CD4-positive, alpha-beta memory T cell (primary cell): Measurements from ENCODE around the gene SLC7A6. TPM values are rescaled to one million over a fixed set of nuclear protein-coding genes. Genes with fewer than 3 reads are reported as not detected.

Source experiments
- CTCF ChIA-PET: fragments of 350-600 bp; sonication (Branson Sonifier 250); formaldehyde crosslinking; loops from one replicate; lab custom pipeline; 2021; ENCODE audit warnings: inconsistent platforms; ENCODE audit not compliant: partially characterized antibody; lab: Charles Lee
- POLR2A ChIA-PET: fragments of 350-600 bp; sonication (Branson Sonifier 250); formaldehyde crosslinking; loops from one replicate; lab custom pipeline; 2021; ENCODE audit not compliant: partially characterized antibody; lab: Charles Lee
- DNase-seq, 5 donors: peaks; one replicate each; pipeline versions ENCODE4 v3.0.0 to v3.0.0-alpha.2; 2020 to 2022; ENCODE audit warnings: mixed read lengths in 1 of 5
- H3K27ac ChIP-seq: one replicate; pipeline ENCODE4 v1.7.0; 2013; ENCODE audit warnings: low read depth, low read length
- H3K27me3 ChIP-seq: 2 replicates; pipeline ENCODE4 v1.7.0; 2013; ENCODE audit warnings: mild to moderate bottlenecking, low read length, moderate library complexity; ENCODE audit not compliant: insufficient read depth
- H3K36me3 ChIP-seq: 2 replicates; pipeline ENCODE4 v1.7.0; 2013; ENCODE audit warnings: mild to moderate bottlenecking, low read length, moderate library complexity; ENCODE audit not compliant: insufficient read depth
- H3K4me1 ChIP-seq: 2 replicates; pipeline ENCODE4 v1.7.0; 2013; ENCODE audit warnings: mild to moderate bottlenecking, low read length, moderate library complexity; ENCODE audit not compliant: insufficient read depth
- H3K4me3 ChIP-seq, 2 donors: one replicate each; pipeline ENCODE4 v1.7.0; 2013; ENCODE audit warnings: low read length in 2 of 2, mild to moderate bottlenecking in 1 of 2
- H3K9me3 ChIP-seq, 2 donors: one replicate each; pipeline ENCODE4 v1.7.0; 2013; ENCODE audit warnings: low read length in 2 of 2, control low read depth in 1 of 2; ENCODE audit not compliant: control insufficient read depth in 1 of 2
- H3K27ac Mint-ChIP-seq, 7 donors: one replicate each; pipeline ENCODE4 v1.8.0; 2020 to 2021; ENCODE audit warnings: mixed read lengths in 7 of 7, mild to moderate bottlenecking in 6 of 7, inconsistent platforms in 3 of 7, moderate library complexity in 3 of 7
- H3K27me3 Mint-ChIP-seq, 2 donors: one replicate each; pipeline ENCODE4 v1.8.0; 2020 to 2021; ENCODE audit warnings: mixed read lengths in 2 of 2
- H3K36me3 Mint-ChIP-seq, 2 donors: one replicate each; pipeline ENCODE4 v1.8.0; 2020 to 2021; ENCODE audit warnings: mixed read lengths in 2 of 2, inconsistent platforms in 1 of 2, mild to moderate bottlenecking in 1 of 2
- H3K4me1 Mint-ChIP-seq, 4 donors: one replicate each; pipeline ENCODE4 v1.8.0; 2020 to 2021; ENCODE audit warnings: mixed read lengths in 4 of 4, mild to moderate bottlenecking in 1 of 4
- H3K4me3 Mint-ChIP-seq, 8 donors: one replicate each; pipeline ENCODE4 v1.8.0; 2020 to 2021; ENCODE audit warnings: mixed read lengths in 8 of 8, mild to moderate bottlenecking in 7 of 8, moderate library complexity in 6 of 8, inconsistent platforms in 3 of 8
- H3K9me3 Mint-ChIP-seq, 8 donors: one replicate each; pipeline ENCODE4 v1.8.0; 2020 to 2021; ENCODE audit warnings: mixed read lengths in 8 of 8, mild to moderate bottlenecking in 5 of 8, inconsistent platforms in 3 of 8, moderate library complexity in 1 of 8
- intact Hi-C: fragments of 100-400 bp; cut with micrococcal nuclease; formaldehyde crosslinking; loops from one replicate; pipeline ENCODE4 v1.15.1; 2023
- polyA plus RNA-seq, 2 donors: library from polyadenylated mRNA; unstranded; fragments of 300-500 nt; fragmentation: Illumina TruSeq; gene quantifications; one replicate each; pipeline ENCODE4 v1.2.3, GENCODE V29; 2021
- total RNA-seq, 2 experiments: library from RNA; stranded (reverse); gene quantifications; one replicate each; pipeline ENCODE4 v1.2.3, GENCODE V29; 2021

SLC7A6 gene
- total and polyA plus RNA-seq, 4 experiments from 2014 or later, result 14.4 to 194 (median 105) TPM

- Mint-ChIP-seq H3K36me3 (peaks cover 49 to 51% of the 10 kb centered on the region in 2 donors), H3K27ac (peak overlapping the region; percentile 84 to 97 (median 94)), H3K9me3 (no peaks in the 10 kb centered on the region), H3K27me3 (no peaks in the 10 kb centered on the region), H3K4me3 (peak overlapping the region; percentile 74 to 86 (median 79)), H3K4me1 (peaks cover 46 to 81% (median 66%) of the 10 kb centered on the region in 4 donors)
- H3K4me3 ChIP-seq, result peak overlapping the region in 1 of 2 donors; percentile 24
- peak overlapping the region; percentile 50 for H3K27ac ChIP-seq
- peaks cover 4% of the 10 kb centered on the region for H3K36me3 ChIP-seq
- H3K27me3 ChIP-seq, result no peaks in the 10 kb centered on the region
- peak; percentile 72 to 83 (median 76) for DNase-seq
- H3K9me3 ChIP-seq, result no peaks in the 10 kb centered on the region
- peaks cover 81% of the 10 kb centered on the region for H3K4me1 ChIP-seq
- ChIA-PET POLR2A (interaction anchor here (0.5 to 44.5 kb wide), 5 partner anchors 11 to 192 kb away, joined by 3 to 1508 read pairs (median 4); partner anchors contain the start of genes PRMT7, SLC7A6 and SLC7A6OS), CTCF (interaction anchor here (0.5 to 25.3 kb wide), 7 partner anchors 13 to 465 kb away, joined by 3 to 680 read pairs (median 4); partner anchors contain the start of gene SLC7A6)
- intact Hi-C loops, result loop anchor here (1.0 kb wide), 2 partner anchors 10 to 11 kb away; no protein-coding TSS in a partner anchor
Observed at GRCh38 chr16:68275611-68276191, 11.4 kb downstream of the SLC7A6 start.

GRCh38 chr16:68276223-68276622, 11.9 kb downstream of the SLC7A6 start:
- CTCF ChIA-PET, result interaction anchor here (0.5 to 25.3 kb wide), 6 partner anchors 14 to 465 kb away, joined by 3 to 680 read pairs (median 5); partner anchors contain the start of gene SLC7A6
- POLR2A ChIA-PET, result interaction anchor here (0.5 to 44.5 kb wide), 4 partner anchors 12 to 193 kb away, joined by 3 to 1508 read pairs (median 72); partner anchors contain the start of genes PRMT7, SLC7A6 and SLC7A6OS
- H3K27me3 ChIP-seq, result no peaks in the 10 kb centered on the region
- peaks cover 4% of the 10 kb centered on the region for H3K36me3 ChIP-seq
- H3K9me3 ChIP-seq, result no peaks in the 10 kb centered on the region
- DNase-seq, result no peak
- Mint-ChIP-seq H3K27me3 (no peaks in the 10 kb centered on the region), H3K27ac (peak overlapping the region; percentile 84 to 97 (median 94)), H3K4me1 (peaks cover 48 to 81% (median 68%) of the 10 kb centered on the region in 4 donors), H3K4me3 (peak overlapping the region; percentile 74 to 86 (median 79)), H3K9me3 (no peaks in the 10 kb centered on the region), H3K36me3 (peaks cover 51 to 53% of the 10 kb centered on the region in 2 donors)
- peak overlapping the region; percentile 50 for H3K27ac ChIP-seq
- H3K4me3 ChIP-seq, result peak overlapping the region in 1 of 2 donors; percentile 24
- intact Hi-C loops, result loop anchor here (1.0 kb wide), 2 partner anchors 10 to 11 kb away; no protein-coding TSS in a partner anchor
- H3K4me1 ChIP-seq, result peaks cover 81% of the 10 kb centered on the region

- H3K36me3 Mint-ChIP-seq, result peaks cover 50 to 54% of the 10 kb centered on the region in 2 donors
Observed at GRCh38 chr16:68279726-68280558, 15.6 kb downstream of the SLC7A6 start.

GRCh38 chr16:68281368-68282063, 17.2 kb downstream of the SLC7A6 start:
- Mint-ChIP-seq H3K4me1 (peaks cover 51 to 82% (median 69%) of the 10 kb centered on the region in 4 donors), H3K36me3 (peaks cover 45 to 49% of the 10 kb centered on the region in 2 donors), H3K27ac (peak overlapping the region; percentile 82 to 98 (median 93)), H3K4me3 (peak overlapping the region in 7 of 8 donors; percentile 65 to 91 (median 82)), H3K9me3 (no peaks in the 10 kb centered on the region), H3K27me3 (no peaks in the 10 kb centered on the region)
- DNase-seq, result peak in 4 of 5 donors; percentile 45 to 55 (median 50)
- peak overlapping the region; percentile 4 to 30 for H3K4me3 ChIP-seq
- CTCF ChIA-PET, result interaction anchor here (1.0 to 29.4 kb wide), 4 partner anchors 10 to 47 kb away, joined by 3 to 680 read pairs (median 346); partner anchors contain the start of genes PRMT7, SLC7A6 and SLC7A6OS
- H3K36me3 ChIP-seq, result no peaks in the 10 kb centered on the region
- no peaks in the 10 kb centered on the region for H3K27me3 ChIP-seq
- peak overlapping the region; percentile 30 for H3K27ac ChIP-seq
- peaks cover 81% of the 10 kb centered on the region for H3K4me1 ChIP-seq
- intact Hi-C loops, result loop anchor here (1.0 kb wide), 1 partner anchor 8 kb away; no protein-coding TSS in a partner anchor
- no peaks in the 10 kb centered on the region for H3K9me3 ChIP-seq
- POLR2A ChIA-PET, result interaction anchor here (34.3 to 44.5 kb wide), 2 partner anchors 2 to 14 kb away, joined by 1508 read pairs; partner anchors contain the start of genes PRMT7, SLC7A6 and SLC7A6OS

More at GRCh38 chr16:68279726-68280558, 15.6 kb downstream of the SLC7A6 start:
- intact Hi-C loops, result no loop called here
- no peaks in the 10 kb centered on the region for H3K9me3 ChIP-seq
- POLR2A ChIA-PET, result interaction anchor here (34.3 to 44.5 kb wide), 2 partner anchors 1 to 16 kb away, joined by 1508 read pairs; partner anchors contain the start of genes PRMT7, SLC7A6 and SLC7A6OS
- H3K4me3 Mint-ChIP-seq, result peak overlapping the region in 7 of 8 donors; percentile 16 to 81 (median 53)
- H3K27ac ChIP-seq, result no peak overlapping the region
- CTCF ChIA-PET, result interaction anchor here (1.3 to 29.4 kb wide), 3 partner anchors 10 to 49 kb away, joined by 9 to 680 read pairs (median 680); partner anchors contain the start of gene SLC7A6
- H3K27me3 Mint-ChIP-seq, result no peaks in the 10 kb centered on the region
- DNase-seq, result no peak
- H3K27me3 ChIP-seq, result no peaks in the 10 kb centered on the region
- peaks cover 2% of the 10 kb centered on the region for H3K36me3 ChIP-seq
- H3K9me3 Mint-ChIP-seq, result no peaks in the 10 kb centered on the region
- H3K27ac Mint-ChIP-seq, result peak overlapping the region; percentile 67 to 96 (median 92)
- H3K4me3 ChIP-seq, result no peak overlapping the region
- peaks cover 81% of the 10 kb centered on the region for H3K4me1 ChIP-seq
- peaks cover 51 to 82% (median 69%) of the 10 kb centered on the region in 4 donors for H3K4me1 Mint-ChIP-seq

- no peak for DNase-seq
- Histone ChIP-seq H3K4me1 (peaks cover 81% of the 10 kb centered on the region), H3K27ac (peak overlapping the region; percentile 30), H3K27me3 (no peaks in the 10 kb centered on the region), H3K36me3 (no peaks in the 10 kb centered on the region), H3K4me3 (peak overlapping the region in 1 of 2 donors; percentile 4), H3K9me3 (no peaks in the 10 kb centered on the region)
- Mint-ChIP-seq H3K4me3 (peak overlapping the region in 7 of 8 donors; percentile 65 to 91 (median 82)), H3K9me3 (no peaks in the 10 kb centered on the region), H3K27ac (peak overlapping the region; percentile 82 to 98 (median 93)), H3K27me3 (no peaks in the 10 kb centered on the region), H3K36me3 (peaks cover 45 to 50% of the 10 kb centered on the region in 2 donors), H3K4me1 (peaks cover 54 to 82% (median 70%) of the 10 kb centered on the region in 4 donors)
- intact Hi-C loops, result no loop called here
- POLR2A ChIA-PET, result interaction anchor here (34.3 to 44.5 kb wide), 2 partner anchors 3 to 13 kb away, joined by 1508 read pairs; partner anchors contain the start of genes PRMT7, SLC7A6 and SLC7A6OS
- CTCF ChIA-PET, result interaction anchor here (1.0 to 29.4 kb wide), 5 partner anchors 10 to 46 kb away, joined by 3 to 680 read pairs (median 13); partner anchors contain the start of genes PRMT7, SLC7A6 and SLC7A6OS
Observed at GRCh38 chr16:68282064-68282452, 17.7 kb downstream of the SLC7A6 start.

GRCh38 chr16:68283346-68283745, 19.0 kb downstream of the SLC7A6 start:
- H3K36me3 ChIP-seq, result no peaks in the 10 kb centered on the region
- intact Hi-C loops, result no loop called here
- H3K4me3 ChIP-seq, result no peak overlapping the region
- Mint-ChIP-seq H3K27me3 (no peaks in the 10 kb centered on the region), H3K4me1 (peaks cover 65 to 92% (median 81%) of the 10 kb centered on the region in 4 donors), H3K4me3 (peak overlapping the region; percentile 71 to 91 (median 87)), H3K36me3 (peaks cover 54 to 58% of the 10 kb centered on the region in 2 donors), H3K9me3 (no peaks in the 10 kb centered on the region), H3K27ac (peak overlapping the region; percentile 82 to 94 (median 91))
- H3K4me1 ChIP-seq, result peaks cover 94% of the 10 kb centered on the region
- H3K27me3 ChIP-seq, result no peaks in the 10 kb centered on the region
- ChIA-PET CTCF (interaction anchor here (1.5 to 29.4 kb wide), 4 partner anchors 9 to 45 kb away, joined by 4 to 680 read pairs (median 10); partner anchors contain the start of genes PRMT7, SLC7A6 and SLC7A6OS), POLR2A (interaction anchor here (0.9 to 44.5 kb wide), 6 partner anchors 4 to 437 kb away, joined by 3 to 1508 read pairs (median 8); partner anchors contain the start of genes DPEP2, PLA2G15, PRMT7 and SLC7A6)
- peak overlapping the region; percentile 54 for H3K27ac ChIP-seq
- H3K9me3 ChIP-seq, result no peaks in the 10 kb centered on the region
- no peak for DNase-seq
